ENCODE measurements around the gene RAPGEF4.

- TF ChIP-seq YY1 (IDR thresholded peaks at IDR 0.05; ENCODE audit: extremely low read depth, insufficient replicate concordance, low read depth, low read length) (no peak), CTCF (IDR thresholded peaks at IDR 0.05 in 2 of 3, conservative IDR thresholded peaks at IDR 0.05 in 1 of 3; ENCODE audit: borderline replicate concordance in 1 of 3, insufficient read depth in 1 of 3, low read depth in 2 of 3, low read length in 2 of 3) (no peak), POLR2AphosphoS5 (IDR thresholded peaks at IDR 0.05; ENCODE audit: low read depth, low read length) (no peak)
Measured at GRCh38 chr2:172693529-172694455, 41.9 kb upstream of the RAPGEF4 start.
